ENCODE results near the gene ATP8A1. TPM values are rescaled to one million over a fixed set of nuclear protein-coding genes. Genes with fewer than 3 reads are reported as not detected.

ATP8A1 gene
- total RNA-seq, 4 donors from 2014 or later = 21.3 to 34.7 (median 25.9) TPM

GRCh38 chr4:42483426-42484379 is 173.2 kb downstream of the ATP8A1 start:
- TF ChIP-seq, protein P1, sequence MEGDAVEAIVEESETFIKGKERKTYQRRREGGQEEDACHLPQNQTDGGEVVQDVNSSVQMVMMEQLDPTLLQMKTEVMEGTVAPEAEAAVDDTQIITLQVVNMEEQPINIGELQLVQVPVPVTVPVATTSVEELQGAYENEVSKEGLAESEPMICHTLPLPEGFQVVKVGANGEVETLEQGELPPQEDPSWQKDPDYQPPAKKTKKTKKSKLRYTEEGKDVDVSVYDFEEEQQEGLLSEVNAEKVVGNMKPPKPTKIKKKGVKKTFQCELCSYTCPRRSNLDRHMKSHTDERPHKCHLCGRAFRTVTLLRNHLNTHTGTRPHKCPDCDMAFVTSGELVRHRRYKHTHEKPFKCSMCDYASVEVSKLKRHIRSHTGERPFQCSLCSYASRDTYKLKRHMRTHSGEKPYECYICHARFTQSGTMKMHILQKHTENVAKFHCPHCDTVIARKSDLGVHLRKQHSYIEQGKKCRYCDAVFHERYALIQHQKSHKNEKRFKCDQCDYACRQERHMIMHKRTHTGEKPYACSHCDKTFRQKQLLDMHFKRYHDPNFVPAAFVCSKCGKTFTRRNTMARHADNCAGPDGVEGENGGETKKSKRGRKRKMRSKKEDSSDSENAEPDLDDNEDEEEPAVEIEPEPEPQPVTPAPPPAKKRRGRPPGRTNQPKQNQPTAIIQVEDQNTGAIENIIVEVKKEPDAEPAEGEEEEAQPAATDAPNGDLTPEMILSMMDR (IDR thresholded peaks at IDR 0.05) = no peak
- TF ChIP-seq POLR2A (IDR thresholded peaks at IDR 0.05) = no peak

GRCh38 chr4:42482516-42483327 is 174.2 kb downstream of the ATP8A1 start:
- TF ChIP-seq, protein P1 (IDR thresholded peaks at IDR 0.05) = no peak
- no peak for TF ChIP-seq POLR2A (IDR thresholded peaks at IDR 0.05)
- no peak overlapping the region for H3K27ac ChIP-seq

More at GRCh38 chr4:42483426-42484379, 173.2 kb downstream of the ATP8A1 start:
- no peak for DNase-seq
- H3K4me3 ChIP-seq = no peak overlapping the region
- no peaks in the 10 kb centered on the region for H3K4me1 ChIP-seq
- no peaks in the 10 kb centered on the region for H3K36me3 ChIP-seq
- H3K27me3 ChIP-seq = no peaks in the 10 kb centered on the region
- intact Hi-C loops (cut with DNase I; ENCODE audit: low total_unique reads) = no loop called here
- H3K27ac ChIP-seq = no peak overlapping the region
- H3K9me3 ChIP-seq = no peaks in the 10 kb centered on the region

DNA sequence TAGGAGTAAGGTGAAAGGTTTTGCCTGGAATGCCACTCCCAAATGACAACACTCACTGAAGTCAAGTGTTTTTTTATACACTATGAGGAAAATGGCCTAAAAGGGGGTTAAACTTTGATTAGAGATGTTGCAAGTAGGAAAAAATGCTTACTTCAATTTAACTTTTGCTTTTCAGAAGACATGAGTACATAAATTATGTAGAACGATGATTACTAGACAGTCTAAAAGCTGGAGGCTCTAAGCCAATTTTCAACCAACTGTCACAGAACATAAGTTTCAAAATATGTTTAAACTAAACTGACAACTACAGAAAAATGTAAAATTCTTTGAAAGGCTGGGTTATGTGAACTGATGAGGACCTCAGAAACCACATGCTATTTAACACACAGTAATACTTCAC is 176.2 kb downstream of the ATP8A1 start:
- Histone ChIP-seq H3K9me3 (no peaks in the 10 kb centered on the region), H3K27ac (no peak overlapping the region), H3K4me1 (no peaks in the 10 kb centered on the region), H3K27me3 (no peaks in the 10 kb centered on the region), H3K4me3 (no peak overlapping the region), H3K36me3 (no peaks in the 10 kb centered on the region)
- intact Hi-C loops (cut with DNase I; ENCODE audit: low total_unique reads) = no loop called here
- DNase-seq = no peak
- TF ChIP-seq, protein P1 (IDR thresholded peaks at IDR 0.05) = no peak
- TF ChIP-seq POLR2A (IDR thresholded peaks at IDR 0.05) = no peak

More at GRCh38 chr4:42482516-42483327, 174.2 kb downstream of the ATP8A1 start:
- Histone ChIP-seq H3K9me3 (no peaks in the 10 kb centered on the region), H3K4me1 (no peaks in the 10 kb centered on the region), H3K4me3 (no peak overlapping the region), H3K36me3 (no peaks in the 10 kb centered on the region), H3K27me3 (no peaks in the 10 kb centered on the region)
- DNase-seq = no peak
- intact Hi-C loops (cut with DNase I; ENCODE audit: low total_unique reads) = no loop called here

DNA sequence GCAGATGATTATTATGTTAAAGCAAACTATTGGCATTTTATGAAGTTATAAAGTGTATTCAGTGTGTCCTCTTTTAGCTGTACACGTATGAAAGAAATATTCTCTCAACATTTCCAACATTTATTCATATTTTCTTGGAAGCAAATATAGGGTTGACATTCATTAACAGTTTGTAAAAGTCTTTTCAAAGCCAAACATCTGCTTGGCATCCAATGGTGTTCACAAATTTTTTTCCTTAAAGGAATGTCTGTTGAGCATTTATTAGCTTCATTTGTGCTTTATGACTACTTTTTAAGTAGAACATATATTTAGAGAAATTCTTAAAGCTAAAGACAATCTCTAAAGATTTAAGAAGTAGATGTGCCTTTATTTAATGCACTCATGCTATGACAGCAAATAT is 176.6 kb downstream of the ATP8A1 start:
- Histone ChIP-seq H3K4me1 (no peaks in the 10 kb centered on the region), H3K27ac (no peak overlapping the region), H3K9me3 (no peaks in the 10 kb centered on the region), H3K4me3 (no peak overlapping the region), H3K36me3 (no peaks in the 10 kb centered on the region), H3K27me3 (no peaks in the 10 kb centered on the region)
- no peak for TF ChIP-seq POLR2A (IDR thresholded peaks at IDR 0.05)
- TF ChIP-seq, protein P1 (IDR thresholded peaks at IDR 0.05) = no peak
- intact Hi-C loops (cut with DNase I; ENCODE audit: low total_unique reads) = no loop called here
- DNase-seq = no peak
